B cell (primary cell): Measurements from ENCODE around the gene TMEM231.

Experiments
- CTCF ChIP-seq: fragments of 200-600 bp; IDR thresholded peaks from one replicate; pipeline ENCODE4 v1.8.0; 2022; ENCODE audit warnings: antibody characterized with exemption, mild to moderate bottlenecking
- EZH2 ChIP-seq: IDR thresholded peaks from 2 replicates; pipeline ENCODE4 v1.6.1; 2012; ENCODE audit warnings: borderline replicate concordance, low read depth, mild to moderate bottlenecking, moderate library complexity, low read length; ENCODE audit not compliant: insufficient read depth, poor library complexity, severe bottlenecking

GRCh38 chr16:75494661-75495075, 61.4 kb downstream of the TMEM231 start:
- TF ChIP-seq CTCF (no peak), EZH2 (no peak)
